Keratinocyte (primary cell): Measurements from ENCODE around the gene CERS4.

Experiments used
- EZH2 ChIP-seq: IDR thresholded peaks from one replicate; pipeline ENCODE4 v1.6.1; 2012; ENCODE audit warnings: inconsistent platforms, mild to moderate bottlenecking, low read length, moderate library complexity
- TF ChIP-seq, protein P1 (sequence below), 3 experiments: IDR thresholded peaks in 1 of 3; conservative IDR thresholded peaks in 1 of 3; optimal IDR thresholded peaks in 1 of 3; 2 replicates in 2 of 3; 3 replicates in 1 of 3; pipeline versions ENCODE3 to v1.5.1; 2011; ENCODE audit warnings: low read length in 3 of 3, mild to moderate bottlenecking in 3 of 3, moderate library complexity in 2 of 3, control low read depth in 1 of 3, inconsistent platforms in 1 of 3; ENCODE audit not compliant: insufficient read depth in 2 of 3; ENCODE audit errors: extremely low read depth in 1 of 3

DNA sequence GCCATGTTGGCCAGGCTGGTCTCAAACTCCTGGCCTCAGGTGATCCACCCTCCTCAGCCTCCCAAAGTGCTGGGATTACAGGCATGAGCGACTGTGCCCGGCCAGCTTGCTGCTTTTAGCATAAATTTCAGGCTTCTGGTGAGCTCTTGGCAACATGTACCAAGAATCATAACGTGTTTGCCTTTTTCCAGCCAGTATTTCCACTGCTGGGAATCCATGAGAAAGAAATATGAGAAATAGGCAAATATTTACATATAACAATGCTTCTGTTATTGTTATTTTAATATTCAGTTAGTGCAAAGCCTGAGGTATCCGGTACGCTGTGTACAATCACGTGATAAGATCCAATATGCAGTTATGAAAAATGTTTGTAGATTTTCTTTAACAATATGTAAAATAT lies 29.2 kb upstream of the CERS4 start:
- TF ChIP-seq, protein P1, sequence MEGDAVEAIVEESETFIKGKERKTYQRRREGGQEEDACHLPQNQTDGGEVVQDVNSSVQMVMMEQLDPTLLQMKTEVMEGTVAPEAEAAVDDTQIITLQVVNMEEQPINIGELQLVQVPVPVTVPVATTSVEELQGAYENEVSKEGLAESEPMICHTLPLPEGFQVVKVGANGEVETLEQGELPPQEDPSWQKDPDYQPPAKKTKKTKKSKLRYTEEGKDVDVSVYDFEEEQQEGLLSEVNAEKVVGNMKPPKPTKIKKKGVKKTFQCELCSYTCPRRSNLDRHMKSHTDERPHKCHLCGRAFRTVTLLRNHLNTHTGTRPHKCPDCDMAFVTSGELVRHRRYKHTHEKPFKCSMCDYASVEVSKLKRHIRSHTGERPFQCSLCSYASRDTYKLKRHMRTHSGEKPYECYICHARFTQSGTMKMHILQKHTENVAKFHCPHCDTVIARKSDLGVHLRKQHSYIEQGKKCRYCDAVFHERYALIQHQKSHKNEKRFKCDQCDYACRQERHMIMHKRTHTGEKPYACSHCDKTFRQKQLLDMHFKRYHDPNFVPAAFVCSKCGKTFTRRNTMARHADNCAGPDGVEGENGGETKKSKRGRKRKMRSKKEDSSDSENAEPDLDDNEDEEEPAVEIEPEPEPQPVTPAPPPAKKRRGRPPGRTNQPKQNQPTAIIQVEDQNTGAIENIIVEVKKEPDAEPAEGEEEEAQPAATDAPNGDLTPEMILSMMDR (optimal IDR thresholded peaks at IDR 0.05 in 1 of 3, IDR thresholded peaks at IDR 0.05 in 1 of 3, conservative IDR thresholded peaks at IDR 0.05 in 1 of 3; ENCODE audit: extremely low read depth in 1 of 3, insufficient read depth in 2 of 3, low read length in 3 of 3) = no peak
- TF ChIP-seq EZH2 = no peak
